GM12878 (cell line): ENCODE measurements around the gene ZNF19. TPM values are rescaled to one million over a fixed set of nuclear protein-coding genes. Genes with fewer than 3 reads are reported as not detected.

Experiments used
- ATAC-seq: fragments of 200-7000 bp; cut with Tn5 transposase; 3 replicates; pipeline ENCODE4 v1.9.1; 2020; ENCODE audit warnings: mild to moderate bottlenecking, moderate library complexity
- BruUV-seq: library from RNA; stranded (reverse); fragments of 400-500 nt; replicated peaks from 2 replicates; lab custom pipeline; 2021; lab: Mats Ljungman, UMichigan
- CTCF ChIA-PET: fragments of 300-600 bp; sonication (Branson Sonifier 250); formaldehyde crosslinking; extraction: SDS; loops from one replicate; lab custom pipeline; 2021; ENCODE audit warnings: inconsistent platforms; lab: Yijun Ruan, JAX
- POLR2A ChIA-PET: fragments of 350-600 bp; formaldehyde crosslinking; extraction: SDS; loops from one replicate; lab custom pipeline; 2021; ENCODE audit warnings: inconsistent platforms; lab: Charles Lee
- RAD21 ChIA-PET: fragments of 300-600 bp; sonication (Branson Sonifier 250); formaldehyde crosslinking; loops from one replicate; lab custom pipeline; 2023; ENCODE audit warnings: antibody characterized with exemption; ENCODE audit not compliant: unreplicated experiment; lab: Charles Lee
- SMC1A ChIA-PET: fragments of 300-600 bp; sonication (Branson Sonifier 250); formaldehyde crosslinking; loops from one replicate; lab custom pipeline; 2023; ENCODE audit not compliant: unreplicated experiment, uncharacterized antibody; lab: Charles Lee
- DNase-seq: peaks from one replicate; pipeline ENCODE4 v3.0.0-alpha.2; 2011; ENCODE audit warnings: low read depth, low spot score
- FAIRE-seq: peaks from 3 replicates; lab custom pipeline; 2011; peaks lifted over from hg19 to GRCh38; lab: Jason Lieb, UNC
- H2AFZ ChIP-seq: 2 replicates; pipeline ENCODE4 v1.6.0; 2011; ENCODE audit warnings: low read depth, low read length, control low read depth; ENCODE audit not compliant: control insufficient read depth
- H3K27ac ChIP-seq: 2 replicates; pipeline ENCODE4 v1.5.1; 2011; ENCODE audit warnings: control low read depth; ENCODE audit not compliant: control insufficient read depth, insufficient read depth
- H3K27me3 ChIP-seq, 2 experiments: replicated peaks in 1 of 2; 2 replicates each; pipeline versions ENCODE4 v1.6.0 to v1.6.1; 2011; ENCODE audit warnings: low read length in 1 of 2; ENCODE audit not compliant: control insufficient read depth in 2 of 2, insufficient read depth in 2 of 2
- H3K36me3 ChIP-seq, 2 experiments: 2 replicates each; pipeline ENCODE4 v1.5.1; 2011; ENCODE audit warnings: low read length in 1 of 2; ENCODE audit not compliant: control insufficient read depth in 2 of 2, insufficient read depth in 2 of 2
- H3K4me1 ChIP-seq: 2 replicates; pipeline ENCODE4 v1.6.1; 2011; ENCODE audit warnings: mild to moderate bottlenecking, low read length, moderate library complexity, mixed read lengths; ENCODE audit not compliant: control insufficient read depth, insufficient read depth
- H3K4me2 ChIP-seq: 2 replicates; pipeline ENCODE4 v1.6.0; 2011; ENCODE audit warnings: control low read depth; ENCODE audit not compliant: control insufficient read depth, insufficient read depth
- H3K4me3 ChIP-seq: fragments of 200-600 bp; sonication (generic); 2 replicates; pipeline ENCODE4 v1.5.1; 2016
- H3K79me2 ChIP-seq: 2 replicates; pipeline ENCODE4 v1.6.0; 2011; ENCODE audit warnings: low read length; ENCODE audit not compliant: control insufficient read depth, insufficient read depth
- H3K9ac ChIP-seq: 2 replicates; pipeline ENCODE4 v1.8.0; 2011; ENCODE audit warnings: low read length, control low read depth, mixed read lengths; ENCODE audit not compliant: control insufficient read depth, insufficient read depth
- H3K9me3 ChIP-seq: replicated peaks from 3 replicates; pipeline ENCODE4 v1.5.1; 2011; ENCODE audit warnings: mild to moderate bottlenecking, low read length; ENCODE audit not compliant: control insufficient read depth, insufficient read depth
- H4K20me1 ChIP-seq: 2 replicates; pipeline ENCODE4 v1.6.0; 2011; ENCODE audit not compliant: control insufficient read depth, insufficient read depth
- BMI1 ChIP-seq: fragments of 450-650 bp; IDR thresholded peaks from 2 replicates; pipeline ENCODE4 v1.6.1; 2016; ENCODE audit warnings: mild to moderate bottlenecking, moderate library complexity, borderline replicate concordance
- HCFC1 ChIP-seq: fragments of 150-350 bp; IDR thresholded peaks from 2 replicates; pipeline ENCODE4 v1.6.1; 2014; ENCODE audit warnings: low read length
- HDAC2 ChIP-seq: fragments of 200-600 bp; sonication (generic); IDR thresholded peaks from 2 replicates; pipeline ENCODE4 v1.6.1; 2017
- HDAC6 ChIP-seq: fragments of 200-600 bp; sonication (generic); IDR thresholded peaks from one replicate; pipeline ENCODE4 v1.8.0; 2017; ENCODE audit warnings: antibody characterized with exemption; ENCODE audit not compliant: unreplicated experiment
- NFIC ChIP-seq: IDR thresholded peaks from 2 replicates; pipeline ENCODE4 v1.6.1; 2012; ENCODE audit warnings: low read depth, mild to moderate bottlenecking, inconsistent platforms, low read length, moderate library complexity
- NFYA ChIP-seq: IDR thresholded peaks from 2 replicates; pipeline ENCODE4 v1.6.1; 2011; ENCODE audit warnings: low read depth, mild to moderate bottlenecking, low read length, improper control_type of control experiment, borderline replicate concordance
- NRF1 ChIP-seq: conservative IDR thresholded peaks from 2 replicates; pipeline ENCODE4 v1.6.1; 2011; ENCODE audit warnings: mild to moderate bottlenecking, low read depth, low read length, improper control_type of control experiment
- POLR2A ChIP-seq: IDR thresholded peaks from 2 replicates; pipeline ENCODE4 v1.6.1; 2011; ENCODE audit warnings: low read depth, mild to moderate bottlenecking, low read length
- SIX5 ChIP-seq: IDR thresholded peaks from 2 replicates; pipeline ENCODE4 v1.6.1; 2011; ENCODE audit warnings: mild to moderate bottlenecking, low read depth, low read length, moderate library complexity; ENCODE audit not compliant: severe bottlenecking
- SMARCA5 ChIP-seq: fragments of 450-650 bp; IDR thresholded peaks from 2 replicates; pipeline ENCODE4 v1.6.1; 2017; ENCODE audit warnings: mild to moderate bottlenecking
- TCF12 ChIP-seq: IDR thresholded peaks from 2 replicates; pipeline ENCODE4 v1.6.1; 2011; ENCODE audit warnings: low read depth, mild to moderate bottlenecking, low read length
- ZNF274 ChIP-seq: IDR thresholded peaks from one replicate; pipeline ENCODE4 v1.8.0; 2011; ENCODE audit not compliant: insufficient read length, insufficient read depth
- in situ Hi-C: fragments of 300-500 bp; cut with MboI; formaldehyde crosslinking; loops from 9 replicates; pipeline ENCODE4 v1.14.3; 2018; ENCODE audit warnings: mixed read lengths
- intact Hi-C: fragments of 100-400 bp; cut with micrococcal nuclease; formaldehyde crosslinking; loops from one replicate; pipeline ENCODE4 v1.14.2; 2022; ENCODE audit not compliant: unreplicated experiment
- polyA plus RNA-seq, 11 experiments: library from polyadenylated mRNA; depleted of rRNA in 4 of 11; unstranded in 6 of 11; stranded (reverse) in 5 of 11; fragments of >200 nt; fragmentation: Nextera tagmentation in 4 of 11; fragmentation: Illumina TruSeq in 1 of 11; extraction: Ambion mirVana in 4 of 11; extraction: Trizol in 1 of 11; gene quantifications; 1 replicate in 1 of 11; 2 replicates in 10 of 11; pipeline versions ENCODE4 v1.2.1 to v1.2.3, GENCODE V29; 2011 to 2016; ENCODE audit warnings: inconsistent platforms in 2 of 11, missing spikeins in 2 of 11, low read depth in 1 of 11
- total RNA-seq, 4 experiments: library from RNA; depleted of rRNA in 3 of 4; stranded (reverse); fragments of >200 nt in 3 of 4; fragmentation: Illumina TruSeq in 1 of 4; extraction: Trizol in 1 of 4; gene quantifications; 2 replicates each; pipeline versions ENCODE4 v1.2.1 to v1.2.3, GENCODE V29; 2013 to 2021
- TF ChIP-seq, protein P1 (sequence below): fragments of 150-350 bp; IDR thresholded peaks from 2 replicates; pipeline ENCODE4 v1.6.1; 2014; ENCODE audit warnings: mild to moderate bottlenecking, low read depth, low read length
- TF ChIP-seq, protein P2 (sequence below): fragments of 450-650 bp; IDR thresholded peaks from 2 replicates; pipeline ENCODE4 v1.6.1; 2017; ENCODE audit warnings: antibody characterized with exemption, mild to moderate bottlenecking, moderate library complexity
- TF ChIP-seq, protein P3 (sequence below): fragments of 450-650 bp; IDR thresholded peaks from 2 replicates; pipeline ENCODE4 v1.6.1; 2016; ENCODE audit warnings: mild to moderate bottlenecking, moderate library complexity, borderline replicate concordance

ZNF19 gene
- total and polyA plus RNA-seq, 10 of the 15 experiments (the other 5 are each of a cell fraction or from before 2014, with no cell fraction given): 1.0 to 3.3 (median 2.0) TPM

DNA sequence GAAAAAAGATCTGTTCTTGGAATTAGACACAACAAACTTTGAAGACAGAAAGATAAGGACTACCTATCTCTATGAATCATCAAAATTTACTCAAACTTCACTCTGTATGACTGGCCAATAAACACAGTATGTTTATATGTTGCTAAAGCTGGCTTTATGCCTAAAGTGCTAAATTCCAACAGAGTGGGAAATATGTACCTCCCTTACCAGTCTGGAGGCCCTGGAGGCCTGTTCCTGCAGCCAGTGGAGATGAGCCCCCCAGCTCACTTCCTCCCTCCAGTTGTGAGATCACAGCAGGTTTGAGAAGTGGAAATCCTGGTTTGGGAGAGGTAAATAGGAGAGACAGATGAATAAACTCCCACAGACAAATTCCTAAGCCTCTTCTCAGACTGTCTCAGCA, 36.1 kb downstream of the ZNF19 start:
- Histone ChIP-seq H3K36me3 (peaks cover 8 to 37% of the 10 kb centered on the region in 2 experiments), H3K9me3 (peaks cover 37% of the 10 kb centered on the region), H3K4me3 (no peak overlapping the region), H3K27me3 (no peaks in the 10 kb centered on the region), H2AFZ (no peak overlapping the region), H4K20me1 (no peaks in the 10 kb centered on the region), H3K79me2 (no peaks in the 10 kb centered on the region), H3K4me2 (no peak overlapping the region), H3K27ac (no peak overlapping the region), H3K4me1 (no peaks in the 10 kb centered on the region), H3K9ac (no peak overlapping the region)
- BruUV-seq: no TSS peak
- ChIA-PET RAD21 (interaction anchor here (0.6 kb wide), 1 partner anchor 16 kb away, joined by 3 read pairs; no protein-coding TSS in a partner anchor), SMC1A (no interaction called here), POLR2A (no interaction called here), CTCF (interaction anchor here (1.0 kb wide), 2 partner anchors 13 to 46 kb away, joined by 4 read pairs; no protein-coding TSS in a partner anchor)
- in situ Hi-C loops (no loop called here), intact Hi-C loops (no loop called here)
- TF ChIP-seq BMI1: no peak
- TF ChIP-seq HDAC6: no peak
- no peak for TF ChIP-seq HCFC1
- TF ChIP-seq HDAC2: no peak
- TF ChIP-seq POLR2A: no peak
- TF ChIP-seq, protein P1, sequence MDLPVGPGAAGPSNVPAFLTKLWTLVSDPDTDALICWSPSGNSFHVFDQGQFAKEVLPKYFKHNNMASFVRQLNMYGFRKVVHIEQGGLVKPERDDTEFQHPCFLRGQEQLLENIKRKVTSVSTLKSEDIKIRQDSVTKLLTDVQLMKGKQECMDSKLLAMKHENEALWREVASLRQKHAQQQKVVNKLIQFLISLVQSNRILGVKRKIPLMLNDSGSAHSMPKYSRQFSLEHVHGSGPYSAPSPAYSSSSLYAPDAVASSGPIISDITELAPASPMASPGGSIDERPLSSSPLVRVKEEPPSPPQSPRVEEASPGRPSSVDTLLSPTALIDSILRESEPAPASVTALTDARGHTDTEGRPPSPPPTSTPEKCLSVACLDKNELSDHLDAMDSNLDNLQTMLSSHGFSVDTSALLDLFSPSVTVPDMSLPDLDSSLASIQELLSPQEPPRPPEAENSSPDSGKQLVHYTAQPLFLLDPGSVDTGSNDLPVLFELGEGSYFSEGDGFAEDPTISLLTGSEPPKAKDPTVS: no peak
- no peak for TF ChIP-seq SMARCA5
- no peak for TF ChIP-seq SIX5
- TF ChIP-seq, protein P2, sequence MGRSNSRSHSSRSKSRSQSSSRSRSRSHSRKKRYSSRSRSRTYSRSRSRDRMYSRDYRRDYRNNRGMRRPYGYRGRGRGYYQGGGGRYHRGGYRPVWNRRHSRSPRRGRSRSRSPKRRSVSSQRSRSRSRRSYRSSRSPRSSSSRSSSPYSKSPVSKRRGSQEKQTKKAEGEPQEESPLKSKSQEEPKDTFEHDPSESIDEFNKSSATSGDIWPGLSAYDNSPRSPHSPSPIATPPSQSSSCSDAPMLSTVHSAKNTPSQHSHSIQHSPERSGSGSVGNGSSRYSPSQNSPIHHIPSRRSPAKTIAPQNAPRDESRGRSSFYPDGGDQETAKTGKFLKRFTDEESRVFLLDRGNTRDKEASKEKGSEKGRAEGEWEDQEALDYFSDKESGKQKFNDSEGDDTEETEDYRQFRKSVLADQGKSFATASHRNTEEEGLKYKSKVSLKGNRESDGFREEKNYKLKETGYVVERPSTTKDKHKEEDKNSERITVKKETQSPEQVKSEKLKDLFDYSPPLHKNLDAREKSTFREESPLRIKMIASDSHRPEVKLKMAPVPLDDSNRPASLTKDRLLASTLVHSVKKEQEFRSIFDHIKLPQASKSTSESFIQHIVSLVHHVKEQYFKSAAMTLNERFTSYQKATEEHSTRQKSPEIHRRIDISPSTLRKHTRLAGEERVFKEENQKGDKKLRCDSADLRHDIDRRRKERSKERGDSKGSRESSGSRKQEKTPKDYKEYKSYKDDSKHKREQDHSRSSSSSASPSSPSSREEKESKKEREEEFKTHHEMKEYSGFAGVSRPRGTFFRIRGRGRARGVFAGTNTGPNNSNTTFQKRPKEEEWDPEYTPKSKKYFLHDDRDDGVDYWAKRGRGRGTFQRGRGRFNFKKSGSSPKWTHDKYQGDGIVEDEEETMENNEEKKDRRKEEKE: no peak
- TF ChIP-seq, protein P3, sequence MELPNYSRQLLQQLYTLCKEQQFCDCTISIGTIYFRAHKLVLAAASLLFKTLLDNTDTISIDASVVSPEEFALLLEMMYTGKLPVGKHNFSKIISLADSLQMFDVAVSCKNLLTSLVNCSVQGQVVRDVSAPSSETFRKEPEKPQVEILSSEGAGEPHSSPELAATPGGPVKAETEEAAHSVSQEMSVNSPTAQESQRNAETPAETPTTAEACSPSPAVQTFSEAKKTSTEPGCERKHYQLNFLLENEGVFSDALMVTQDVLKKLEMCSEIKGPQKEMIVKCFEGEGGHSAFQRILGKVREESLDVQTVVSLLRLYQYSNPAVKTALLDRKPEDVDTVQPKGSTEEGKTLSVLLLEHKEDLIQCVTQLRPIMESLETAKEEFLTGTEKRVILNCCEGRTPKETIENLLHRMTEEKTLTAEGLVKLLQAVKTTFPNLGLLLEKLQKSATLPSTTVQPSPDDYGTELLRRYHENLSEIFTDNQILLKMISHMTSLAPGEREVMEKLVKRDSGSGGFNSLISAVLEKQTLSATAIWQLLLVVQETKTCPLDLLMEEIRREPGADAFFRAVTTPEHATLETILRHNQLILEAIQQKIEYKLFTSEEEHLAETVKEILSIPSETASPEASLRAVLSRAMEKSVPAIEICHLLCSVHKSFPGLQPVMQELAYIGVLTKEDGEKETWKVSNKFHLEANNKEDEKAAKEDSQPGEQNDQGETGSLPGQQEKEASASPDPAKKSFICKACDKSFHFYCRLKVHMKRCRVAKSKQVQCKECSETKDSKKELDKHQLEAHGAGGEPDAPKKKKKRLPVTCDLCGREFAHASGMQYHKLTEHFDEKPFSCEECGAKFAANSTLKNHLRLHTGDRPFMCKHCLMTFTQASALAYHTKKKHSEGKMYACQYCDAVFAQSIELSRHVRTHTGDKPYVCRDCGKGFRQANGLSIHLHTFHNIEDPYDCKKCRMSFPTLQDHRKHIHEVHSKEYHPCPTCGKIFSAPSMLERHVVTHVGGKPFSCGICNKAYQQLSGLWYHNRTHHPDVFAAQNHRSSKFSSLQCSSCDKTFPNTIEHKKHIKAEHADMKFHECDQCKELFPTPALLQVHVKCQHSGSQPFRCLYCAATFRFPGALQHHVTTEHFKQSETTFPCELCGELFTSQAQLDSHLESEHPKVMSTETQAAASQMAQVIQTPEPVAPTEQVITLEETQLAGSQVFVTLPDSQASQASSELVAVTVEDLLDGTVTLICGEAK: no peak
- TF ChIP-seq ZNF274: no peak
- no peak for TF ChIP-seq NFYA
- TF ChIP-seq NFIC: no peak
- TF ChIP-seq NRF1: no peak
- no peak for TF ChIP-seq TCF12
- ATAC-seq: no peak
- no peak for FAIRE-seq
- no peak for DNase-seq
